Activated naive CD4-positive, alpha-beta T cell treated with anti-CD3 and anti-CD28 coated beads, Interleukin-2, amount 50 U/mL, for 24 hours (primary cell): ENCODE data around the gene ITGAE.
"Not testable (repeated sequence)": the region's sequence is repeated elsewhere in the genome, so short reads cannot be mapped to it uniquely, and the experiment has no call there.

ENCODE experiments used
- H3K27ac Mint-ChIP-seq: one replicate; pipeline ENCODE4 v1.8.0; 2021; ENCODE audit warnings: mild to moderate bottlenecking, mixed read lengths
- H3K27me3 Mint-ChIP-seq: one replicate; pipeline ENCODE4 v1.8.0; 2021; ENCODE audit warnings: mixed read lengths
- H3K36me3 Mint-ChIP-seq: one replicate; pipeline ENCODE4 v1.8.0; 2021; ENCODE audit warnings: mixed read lengths
- H3K4me1 Mint-ChIP-seq: one replicate; pipeline ENCODE4 v1.8.0; 2021; ENCODE audit warnings: mixed read lengths
- H3K4me3 Mint-ChIP-seq: one replicate; pipeline ENCODE4 v1.8.0; 2021; ENCODE audit warnings: mild to moderate bottlenecking, mixed read lengths
- H3K9me3 Mint-ChIP-seq: one replicate; pipeline ENCODE4 v1.8.0; 2021; ENCODE audit warnings: mixed read lengths

Gene ITGAE

GRCh38 chr17:3744014-3744413 is 57.0 kb downstream of the ITGAE start:
- Mint-ChIP-seq H3K36me3 (no peaks in the 10 kb centered on the region), H3K27ac (no peak overlapping the region), H3K4me1 (peaks cover 23% of the 10 kb centered on the region), H3K9me3 (no peaks in the 10 kb centered on the region), H3K27me3 (no peaks in the 10 kb centered on the region), H3K4me3 (no peak overlapping the region)

- H3K4me3 Mint-ChIP-seq = no peak overlapping the region
- no peaks in the 10 kb centered on the region for H3K9me3 Mint-ChIP-seq
- peaks cover 32% of the 10 kb centered on the region for H3K4me1 Mint-ChIP-seq
- H3K27ac Mint-ChIP-seq = peak overlapping the region; percentile 65
- no peaks in the 10 kb centered on the region for H3K27me3 Mint-ChIP-seq
- no peaks in the 10 kb centered on the region for H3K36me3 Mint-ChIP-seq
Observed at GRCh38 chr17:3740611-3741073, 60.3 kb downstream of the ITGAE start.

- Mint-ChIP-seq H3K36me3 (no peaks in the 10 kb centered on the region), H3K9me3 (no peaks in the 10 kb centered on the region), H3K27ac (no peak overlapping the region), H3K4me1 (peaks cover 32% of the 10 kb centered on the region), H3K4me3 (no peak overlapping the region), H3K27me3 (no peaks in the 10 kb centered on the region)
Observed at GRCh38 chr17:3739422-3740124, 61.4 kb downstream of the ITGAE start.

GRCh38 chr17:3738562-3739295 is 62.3 kb downstream of the ITGAE start:
- Mint-ChIP-seq H3K9me3 (no peaks in the 10 kb centered on the region), H3K4me3 (peak overlapping the region; percentile 43), H3K27ac (peak overlapping the region; percentile 60), H3K27me3 (no peaks in the 10 kb centered on the region), H3K36me3 (no peaks in the 10 kb centered on the region), H3K4me1 (peaks cover 32% of the 10 kb centered on the region)

GRCh38 chr17:3735515-3735914 is 65.5 kb downstream of the ITGAE start:
- H3K4me3 Mint-ChIP-seq = no peak overlapping the region
- H3K36me3 Mint-ChIP-seq = no peaks in the 10 kb centered on the region
- no peak overlapping the region for H3K27ac Mint-ChIP-seq
- H3K9me3 Mint-ChIP-seq = no peaks in the 10 kb centered on the region
- peaks cover 29% of the 10 kb centered on the region for H3K4me1 Mint-ChIP-seq
- no peaks in the 10 kb centered on the region for H3K27me3 Mint-ChIP-seq

GRCh38 chr17:3734911-3735276 is 66.1 kb downstream of the ITGAE start:
- H3K27me3 Mint-ChIP-seq, H3K4me3 Mint-ChIP-seq, H3K27ac Mint-ChIP-seq, H3K9me3 Mint-ChIP-seq, H3K36me3 Mint-ChIP-seq: not testable (repeated sequence)
- peaks cover 22% of the 10 kb centered on the region for H3K4me1 Mint-ChIP-seq

GRCh38 chr17:3732210-3732621 is 68.8 kb downstream of the ITGAE start:
- Mint-ChIP-seq H3K4me3 (no peak overlapping the region), H3K36me3 (no peaks in the 10 kb centered on the region), H3K27ac (no peak overlapping the region), H3K27me3 (no peaks in the 10 kb centered on the region), H3K4me1 (no peaks in the 10 kb centered on the region), H3K9me3 (no peaks in the 10 kb centered on the region)

GRCh38 chr17:3730881-3731429 is 70.0 kb downstream of the ITGAE start:
- Mint-ChIP-seq H3K4me3 (no peak overlapping the region), H3K27me3 (no peaks in the 10 kb centered on the region), H3K9me3 (no peaks in the 10 kb centered on the region), H3K27ac (no peak overlapping the region), H3K4me1 (no peaks in the 10 kb centered on the region), H3K36me3 (no peaks in the 10 kb centered on the region)

- Mint-ChIP-seq H3K36me3 (no peaks in the 10 kb centered on the region), H3K9me3 (no peaks in the 10 kb centered on the region), H3K27ac (no peak overlapping the region), H3K4me3 (no peak overlapping the region), H3K4me1 (peaks cover 4% of the 10 kb centered on the region), H3K27me3 (no peaks in the 10 kb centered on the region)
Observed at GRCh38 chr17:3729881-3730280, 71.1 kb downstream of the ITGAE start.

GRCh38 chr17:3728099-3728498 is 72.9 kb downstream of the ITGAE start:
- not testable (repeated sequence) for H3K27ac Mint-ChIP-seq, H3K4me1 Mint-ChIP-seq, H3K27me3 Mint-ChIP-seq, H3K36me3 Mint-ChIP-seq, H3K9me3 Mint-ChIP-seq, H3K4me3 Mint-ChIP-seq

- Mint-ChIP-seq H3K27ac (no peak overlapping the region), H3K36me3 (peaks cover 5% of the 10 kb centered on the region), H3K27me3 (no peaks in the 10 kb centered on the region), H3K9me3 (no peaks in the 10 kb centered on the region), H3K4me3 (no peak overlapping the region), H3K4me1 (peaks cover 18% of the 10 kb centered on the region)
Observed at GRCh38 chr17:3727041-3727440, 73.9 kb downstream of the ITGAE start.

- Mint-ChIP-seq H3K27ac (peak overlapping the region; percentile 41), H3K4me3 (peak overlapping the region; percentile 92), H3K4me1 (peaks cover 37% of the 10 kb centered on the region), H3K9me3 (no peaks in the 10 kb centered on the region), H3K27me3 (no peaks in the 10 kb centered on the region), H3K36me3 (peaks cover 5% of the 10 kb centered on the region)
Observed at GRCh38 chr17:3724378-3725077, 76.5 kb downstream of the ITGAE start.

- H3K9me3 Mint-ChIP-seq = no peaks in the 10 kb centered on the region
- no peaks in the 10 kb centered on the region for H3K27me3 Mint-ChIP-seq
- H3K4me1 Mint-ChIP-seq = peaks cover 40% of the 10 kb centered on the region
- peak within 1 kb of the TSS; percentile 87 for H3K27ac Mint-ChIP-seq
- H3K4me3 Mint-ChIP-seq = peak within 1 kb of the TSS; percentile 92
- H3K36me3 Mint-ChIP-seq = peaks cover 5% of the 10 kb centered on the region
Observed at GRCh38 chr17:3723556-3724377, 77.2 kb downstream of the ITGAE start, which contains the start of gene HASPIN. TSS of gene HASPIN (plus strand) at chr17:3723903. CDS start at chr17:3723936, 33 bp downstream.

- H3K4me3 Mint-ChIP-seq = peak overlapping the region; percentile 92
- H3K9me3 Mint-ChIP-seq = no peaks in the 10 kb centered on the region
- no peaks in the 10 kb centered on the region for H3K27me3 Mint-ChIP-seq
- peak overlapping the region; percentile 87 for H3K27ac Mint-ChIP-seq
- H3K4me1 Mint-ChIP-seq = peaks cover 40% of the 10 kb centered on the region
- peaks cover 5% of the 10 kb centered on the region for H3K36me3 Mint-ChIP-seq
Observed at GRCh38 chr17:3723188-3723555, 77.8 kb downstream of the ITGAE start.

- H3K36me3 Mint-ChIP-seq = peaks cover 5% of the 10 kb centered on the region
- H3K27ac Mint-ChIP-seq = peak overlapping the region; percentile 87
- no peaks in the 10 kb centered on the region for H3K9me3 Mint-ChIP-seq
- H3K4me3 Mint-ChIP-seq = peak overlapping the region; percentile 92
- no peaks in the 10 kb centered on the region for H3K27me3 Mint-ChIP-seq
- peaks cover 40% of the 10 kb centered on the region for H3K4me1 Mint-ChIP-seq
Observed at GRCh38 chr17:3722716-3723115, 78.3 kb downstream of the ITGAE start.
